ENCODE measurements around the gene MRPL18.

MRPL18 gene

GRCh38 chr6:159844737-159845645 is 54.7 kb downstream of the MRPL18 start:
- no peak for DNase-seq (ENCODE audit: low read depth)
